Measurements from ENCODE around the gene NTN4. TPM values are rescaled to one million over a fixed set of nuclear protein-coding genes. Genes with fewer than 3 reads are reported as not detected.
"Not testable (repeated sequence)": the region's sequence is repeated elsewhere in the genome, so short reads cannot be mapped to it uniquely, and the experiment has no call there.

NTN4 gene
- total and polyA plus RNA-seq, 7 donors: 3.7 to 17.4 (median 7.2) TPM

GRCh38 chr12:95789126-95790032 lies 1.2 kb downstream of the NTN4 start:
- 4 to 12% methylated on average over 39 of the region's 39 CpGs for WGBS, 2 donors
- intact Hi-C loops (cut with DNase I): loop anchor here (5.0 kb wide), 1 partner anchor 52 kb away; no protein-coding TSS in a partner anchor
- TF ChIP-seq POLR2A (IDR thresholded peaks at IDR 0.05) (no peak), EP300 (IDR thresholded peaks at IDR 0.05) (no peak), CTCF (IDR thresholded peaks at IDR 0.05) (no peak), POLR2AphosphoS5 (IDR thresholded peaks at IDR 0.05) (no peak)
- peaks cover 0 to 19% (median 14%) of the 10 kb centered on the region in 4 donors for H3K4me1 ChIP-seq
- peak overlapping the region; percentile 66 to 89 (median 74) for H3K27ac ChIP-seq
- no peaks in the 10 kb centered on the region for H3K9me3 ChIP-seq
- DNase-seq: no peak
- no peaks in the 10 kb centered on the region for H3K36me3 ChIP-seq
- no peaks in the 10 kb centered on the region for H3K27me3 ChIP-seq
- peak overlapping the region; percentile 67 to 79 (median 74) for H3K4me3 ChIP-seq

GRCh38 chr12:95788637-95789036 lies 1.9 kb downstream of the NTN4 start:
- intact Hi-C loops (cut with DNase I): no loop called here
- Histone ChIP-seq H3K4me3 (peak overlapping the region in 1 of 4 donors; percentile 72), H3K27ac (no peak overlapping the region)

GRCh38 chr12:95787274-95787818 lies 3.2 kb downstream of the NTN4 start:
- Histone ChIP-seq H3K27me3 (no peaks in the 10 kb centered on the region), H3K9me3 (no peaks in the 10 kb centered on the region), H3K4me3 (no peak overlapping the region), H3K27ac (no peak overlapping the region), H3K36me3 (no peaks in the 10 kb centered on the region), H3K4me1 (peaks cover 0 to 19% (median 14%) of the 10 kb centered on the region in 4 donors)
- DNase-seq: no peak
- 91 to 94% methylated on average over 12 of the region's 12 CpGs for WGBS, 2 donors
- TF ChIP-seq POLR2A (IDR thresholded peaks at IDR 0.05) (no peak), CTCF (IDR thresholded peaks at IDR 0.05) (no peak), POLR2AphosphoS5 (IDR thresholded peaks at IDR 0.05) (no peak), EP300 (IDR thresholded peaks at IDR 0.05) (no peak)
- intact Hi-C loops (cut with DNase I): no loop called here

More at GRCh38 chr12:95788637-95789036, 1.9 kb downstream of the NTN4 start:
- Histone ChIP-seq H3K9me3 (no peaks in the 10 kb centered on the region), H3K4me1 (peaks cover 0 to 19% (median 14%) of the 10 kb centered on the region in 4 donors), H3K27me3 (no peaks in the 10 kb centered on the region), H3K36me3 (no peaks in the 10 kb centered on the region)
- WGBS, 2 donors: 13 to 55% methylated on average over 1 of the region's 1 CpG
- DNase-seq: no peak
- TF ChIP-seq EP300 (IDR thresholded peaks at IDR 0.05) (no peak), POLR2AphosphoS5 (IDR thresholded peaks at IDR 0.05) (no peak), CTCF (IDR thresholded peaks at IDR 0.05) (no peak), POLR2A (IDR thresholded peaks at IDR 0.05) (no peak)

GRCh38 chr12:95784915-95785314 lies 5.6 kb downstream of the NTN4 start:
- intact Hi-C loops (cut with DNase I): no loop called here
- WGBS, 2 donors: 21 to 24% methylated on average over 1 of the region's 1 CpG

GRCh38 chr12:95784286-95784685 lies 6.3 kb downstream of the NTN4 start:
- no peak for DNase-seq
- WGBS, 2 donors: 77 to 92% methylated on average over 4 of the region's 4 CpGs
- Histone ChIP-seq H3K9me3 (no peaks in the 10 kb centered on the region), H3K4me3 (no peak overlapping the region), H3K36me3 (no peaks in the 10 kb centered on the region), H3K4me1 (peaks cover 0 to 5% (median 3%) of the 10 kb centered on the region in 4 donors), H3K27me3 (no peaks in the 10 kb centered on the region), H3K27ac (no peak overlapping the region)
- intact Hi-C loops (cut with DNase I): no loop called here
- TF ChIP-seq POLR2AphosphoS5 (IDR thresholded peaks at IDR 0.05) (no peak), EP300 (IDR thresholded peaks at IDR 0.05) (no peak), POLR2A (IDR thresholded peaks at IDR 0.05) (no peak), CTCF (IDR thresholded peaks at IDR 0.05) (no peak)

More at GRCh38 chr12:95784915-95785314, 5.6 kb downstream of the NTN4 start:
- no peaks in the 10 kb centered on the region for H3K36me3 ChIP-seq
- no peak overlapping the region for H3K4me3 ChIP-seq
- H3K27ac ChIP-seq: no peak overlapping the region
- H3K4me1 ChIP-seq: peaks cover 0 to 11% (median 10%) of the 10 kb centered on the region in 4 donors
- DNase-seq: no peak
- TF ChIP-seq POLR2A (IDR thresholded peaks at IDR 0.05) (no peak), EP300 (IDR thresholded peaks at IDR 0.05) (no peak)
- no peaks in the 10 kb centered on the region for H3K27me3 ChIP-seq
- H3K9me3 ChIP-seq: no peaks in the 10 kb centered on the region

- H3K9me3 ChIP-seq; H3K4me1 ChIP-seq; H3K27me3 ChIP-seq; H3K4me3 ChIP-seq; DNase-seq; H3K27ac ChIP-seq; intact Hi-C loops (cut with DNase I); H3K36me3 ChIP-seq: not testable (repeated sequence)
- WGBS, 2 donors: 88 to 92% methylated on average over 10 of the region's 10 CpGs
These were observed 15.1 kb downstream of the NTN4 start for GRCh38 chr12:95775466-95775865.
